WTC11 (cell line): ENCODE results near the gene OGDHL.

ENCODE experiments used
- CTCF ChIP-seq: fragments of 200-600 bp; IDR thresholded peaks from 2 replicates; pipeline ENCODE4 v1.8.0; 2022; ENCODE audit warnings: antibody characterized with exemption
- ESRRA ChIP-seq: sonication (generic); formaldehyde crosslinking; IDR thresholded peaks from 2 replicates; pipeline ENCODE4 v1.8.1; 2022; ENCODE audit warnings: mild to moderate bottlenecking, missing genetic modification reagents, borderline replicate concordance
- HMGXB4 ChIP-seq: sonication (generic); formaldehyde crosslinking; IDR thresholded peaks from 2 replicates; pipeline ENCODE4 v1.8.1; 2023; ENCODE audit warnings: mild to moderate bottlenecking, moderate library complexity, missing genetic modification reagents
- IRF2 ChIP-seq: sonication (generic); formaldehyde crosslinking; IDR thresholded peaks from 2 replicates; pipeline ENCODE4 v1.8.0; 2022; ENCODE audit warnings: low read depth, missing genetic modification reagents, borderline replicate concordance
- KAT7 ChIP-seq: sonication (generic); formaldehyde crosslinking; IDR thresholded peaks from 2 replicates; pipeline ENCODE4 v1.8.1; 2023; ENCODE audit warnings: missing genetic modification reagents, mild to moderate bottlenecking, borderline replicate concordance
- MAX ChIP-seq: sonication (generic); formaldehyde crosslinking; IDR thresholded peaks from 2 replicates; pipeline ENCODE4 v1.8.0; 2022; ENCODE audit warnings: mild to moderate bottlenecking, missing genetic modification reagents
- MXD4 ChIP-seq: fragments of 250-450 bp; sonication (Bioruptor Pico); IDR thresholded peaks from 2 replicates; pipeline ENCODE4 v1.8.0; 2021; ENCODE audit warnings: mild to moderate bottlenecking, moderate library complexity, borderline replicate concordance
- USF2 ChIP-seq: sonication (generic); formaldehyde crosslinking; IDR thresholded peaks from 2 replicates; pipeline ENCODE4 v1.8.1; 2023; ENCODE audit warnings: mild to moderate bottlenecking, missing genetic modification reagents, moderate library complexity
- ZNF263 ChIP-seq: sonication (generic); formaldehyde crosslinking; IDR thresholded peaks from 2 replicates; pipeline ENCODE4 v1.8.1; 2022; ENCODE audit warnings: low read depth, mild to moderate bottlenecking, moderate library complexity, missing genetic modification reagents
- ZNF281 ChIP-seq: sonication (generic); formaldehyde crosslinking; IDR thresholded peaks from 2 replicates; pipeline ENCODE4 v1.8.0; 2023; ENCODE audit warnings: mild to moderate bottlenecking, missing genetic modification reagents

- TF ChIP-seq MXD4 (CRISPR knock-in tag) (no peak), ZNF263 (CRISPR knock-in tag) (no peak), CTCF (no peak), ESRRA (CRISPR knock-in tag) (no peak), USF2 (no peak), IRF2 (CRISPR knock-in tag) (no peak), HMGXB4 (CRISPR knock-in tag) (no peak), KAT7 (CRISPR knock-in tag) (no peak), MAX (CRISPR knock-in tag) (no peak), ZNF281 (no peak)
Measured at GRCh38 chr10:49778197-49778596, 16.1 kb upstream of the OGDHL start.
